Measurements from ENCODE around the gene TJP1. TPM values are rescaled to one million over a fixed set of nuclear protein-coding genes. Genes with fewer than 3 reads are reported as not detected.
"Not testable (repeated sequence)": the region's sequence is repeated elsewhere in the genome, so short reads cannot be mapped to it uniquely, and the experiment has no call there.

Gene TJP1
- total RNA-seq, 1 experiment from 2014 or later: 49.1 TPM

- no peak for DNase-seq
- Histone ChIP-seq H3K27me3 (no peaks in the 10 kb centered on the region), H3K4me3 (no peak overlapping the region), H3K9me3 (no peaks in the 10 kb centered on the region), H3K36me3 (no peaks in the 10 kb centered on the region)
These were observed 135.0 kb downstream of the TJP1 start for GRCh38 chr15:29687204-29687815.

- no peaks in the 10 kb centered on the region for H3K27me3 ChIP-seq
- H3K4me3 ChIP-seq: no peak overlapping the region
- DNase-seq: no peak
- H3K36me3 ChIP-seq: no peaks in the 10 kb centered on the region
- H3K9me3 ChIP-seq: no peaks in the 10 kb centered on the region
These were observed 135.6 kb downstream of the TJP1 start for GRCh38 chr15:29686445-29687203.

GRCh38 chr15:29686079-29686425 lies 136.2 kb downstream of the TJP1 start:
- H3K36me3 ChIP-seq: no peaks in the 10 kb centered on the region
- H3K27me3 ChIP-seq: no peaks in the 10 kb centered on the region
- H3K4me3 ChIP-seq: no peak overlapping the region
- no peak for DNase-seq
- no peaks in the 10 kb centered on the region for H3K9me3 ChIP-seq

- DNase-seq: no peak
- H3K9me3 ChIP-seq: no peaks in the 10 kb centered on the region
- no peaks in the 10 kb centered on the region for H3K27me3 ChIP-seq
- H3K4me3 ChIP-seq: no peak overlapping the region
- no peaks in the 10 kb centered on the region for H3K36me3 ChIP-seq
These were observed 136.9 kb downstream of the TJP1 start for GRCh38 chr15:29685156-29686078.

- no peaks in the 10 kb centered on the region for H3K9me3 ChIP-seq
- H3K4me3 ChIP-seq: no peak overlapping the region
- no peak for DNase-seq
- no peaks in the 10 kb centered on the region for H3K36me3 ChIP-seq
- no peaks in the 10 kb centered on the region for H3K27me3 ChIP-seq
These were observed 139.5 kb downstream of the TJP1 start for GRCh38 chr15:29682781-29683180.

GRCh38 chr15:29682361-29682760 lies 139.9 kb downstream of the TJP1 start:
- Histone ChIP-seq H3K36me3 (no peaks in the 10 kb centered on the region), H3K27me3 (no peaks in the 10 kb centered on the region), H3K4me3 (no peak overlapping the region), H3K9me3 (no peaks in the 10 kb centered on the region)
- DNase-seq: no peak

GRCh38 chr15:29681946-29682345 lies 140.3 kb downstream of the TJP1 start:
- Histone ChIP-seq H3K4me3 (no peak overlapping the region), H3K27me3 (no peaks in the 10 kb centered on the region), H3K36me3 (no peaks in the 10 kb centered on the region), H3K9me3 (no peaks in the 10 kb centered on the region)
- DNase-seq: no peak

GRCh38 chr15:29681166-29681845 lies 141.0 kb downstream of the TJP1 start:
- no peaks in the 10 kb centered on the region for H3K9me3 ChIP-seq
- no peaks in the 10 kb centered on the region for H3K36me3 ChIP-seq
- H3K4me3 ChIP-seq: no peak overlapping the region
- no peaks in the 10 kb centered on the region for H3K27me3 ChIP-seq
- no peak for DNase-seq

- no peaks in the 10 kb centered on the region for H3K36me3 ChIP-seq
- H3K27me3 ChIP-seq: no peaks in the 10 kb centered on the region
- H3K4me3 ChIP-seq: no peak overlapping the region
- DNase-seq: no peak
- H3K9me3 ChIP-seq: no peaks in the 10 kb centered on the region
These were observed 141.7 kb downstream of the TJP1 start for GRCh38 chr15:29680465-29681165.

GRCh38 chr15:29678504-29679034 lies 143.7 kb downstream of the TJP1 start:
- H3K4me3 ChIP-seq: no peak overlapping the region
- no peaks in the 10 kb centered on the region for H3K27me3 ChIP-seq
- no peaks in the 10 kb centered on the region for H3K9me3 ChIP-seq
- no peak for DNase-seq
- no peaks in the 10 kb centered on the region for H3K36me3 ChIP-seq

- H3K4me3 ChIP-seq: no peak overlapping the region
- no peaks in the 10 kb centered on the region for H3K36me3 ChIP-seq
- H3K9me3 ChIP-seq: no peaks in the 10 kb centered on the region
- no peaks in the 10 kb centered on the region for H3K27me3 ChIP-seq
- DNase-seq: no peak
These were observed 144.3 kb downstream of the TJP1 start for GRCh38 chr15:29677871-29678461.

- Histone ChIP-seq H3K4me3 (no peak overlapping the region), H3K9me3 (no peaks in the 10 kb centered on the region), H3K27me3 (no peaks in the 10 kb centered on the region), H3K36me3 (no peaks in the 10 kb centered on the region)
- no peak for DNase-seq
These were observed 144.8 kb downstream of the TJP1 start for GRCh38 chr15:29677455-29677854.

GRCh38 chr15:29676961-29677402 lies 145.3 kb downstream of the TJP1 start:
- H3K4me3 ChIP-seq: no peak overlapping the region
- DNase-seq: peak; percentile 31
- H3K27me3 ChIP-seq: no peaks in the 10 kb centered on the region
- no peaks in the 10 kb centered on the region for H3K9me3 ChIP-seq
- H3K36me3 ChIP-seq: no peaks in the 10 kb centered on the region

- not testable (repeated sequence) for H3K36me3 ChIP-seq, H3K27me3 ChIP-seq, H3K9me3 ChIP-seq, H3K4me3 ChIP-seq
- peak; percentile 55 for DNase-seq
These were observed 145.8 kb downstream of the TJP1 start for GRCh38 chr15:29676374-29676960.

- Histone ChIP-seq H3K27me3 (no peaks in the 10 kb centered on the region), H3K4me3 (no peak overlapping the region; the same call in 1 of the 2 replicates), H3K9me3 (no peaks in the 10 kb centered on the region), H3K36me3 (no peaks in the 10 kb centered on the region)
- DNase-seq: no peak
These were observed 146.4 kb downstream of the TJP1 start for GRCh38 chr15:29675791-29676301.
